OCI-LY3 (cell line): Measurements from ENCODE around the gene RAPGEF2.

Source experiments
- H2AFZ ChIP-seq: fragments of 200-600, 300-600 bp; shearing (Covaris generic); 2 replicates; pipeline ENCODE4 v1.6.0; 2014; ENCODE audit warnings: antibody characterized with exemption, low read depth, low read length
- H3K27ac ChIP-seq: fragments of 200-600, 300-600 bp; sonication (generic); 2 replicates; pipeline ENCODE4 v1.5.1; 2014; ENCODE audit warnings: mild to moderate bottlenecking, low read length, moderate library complexity, mixed read lengths
- H3K27me3 ChIP-seq: fragments of 200-600, 300-600 bp; sonication (generic); 2 replicates; pipeline ENCODE4 v1.6.1; 2014; ENCODE audit warnings: low read depth, low read length, mixed read lengths
- H3K36me3 ChIP-seq: fragments of 200-600, 300-600 bp; sonication (generic); replicated peaks from 2 replicates; pipeline ENCODE3; 2014; ENCODE audit warnings: low read depth, low read length, mixed read lengths
- H3K4me1 ChIP-seq: fragments of 300-600, 200-600 bp; sonication (generic); 2 replicates; pipeline ENCODE4 v1.6.1; 2014; ENCODE audit warnings: low read length, mixed read lengths
- H3K4me2 ChIP-seq: fragments of 200-600, 300-600 bp; sonication (generic); 2 replicates; pipeline ENCODE4 v1.6.1; 2014; ENCODE audit warnings: low read length, mixed read lengths
- H3K4me3 ChIP-seq: fragments of 300-600, 200-600 bp; sonication (generic); 2 replicates; pipeline ENCODE4 v1.5.1; 2014; ENCODE audit warnings: antibody characterized with exemption, mild to moderate bottlenecking, low read length, moderate library complexity
- H3K79me2 ChIP-seq: fragments of 300-600, 200-600 bp; shearing (Covaris generic); 2 replicates; pipeline ENCODE4 v1.6.1; 2014; ENCODE audit warnings: mild to moderate bottlenecking, low read length, mixed read lengths
- H3K9ac ChIP-seq: fragments of 300-600, 200-600 bp; shearing (Covaris generic); 2 replicates; pipeline ENCODE4 v1.6.0; 2014; ENCODE audit warnings: mild to moderate bottlenecking, low read length, moderate library complexity
- H3K9me3 ChIP-seq: fragments of 200-600, 300-600 bp; shearing (Covaris generic); 2 replicates; pipeline ENCODE4 v1.6.1; 2014; ENCODE audit warnings: low read length, mixed read lengths; ENCODE audit not compliant: insufficient read depth
- H4K20me1 ChIP-seq: fragments of 200-600, 300-600 bp; sonication (generic); 2 replicates; pipeline ENCODE4 v1.6.1; 2016; ENCODE audit warnings: low read length, mixed read lengths; ENCODE audit not compliant: insufficient read depth
- CTCF ChIP-seq: fragments of 200-600, 300-600 bp; sonication (generic); IDR thresholded peaks from 2 replicates; pipeline ENCODE4 v1.5.1; 2014; ENCODE audit warnings: antibody characterized with exemption, low read length, low read depth
- EZH2phosphoT487 ChIP-seq: fragments of 200-600 bp; shearing (Covaris generic); IDR thresholded peaks from 2 replicates; pipeline ENCODE4 v1.6.1; 2018; ENCODE audit warnings: antibody characterized with exemption, mixed run types, low read depth

Gene RAPGEF2

GRCh38 chr4:159353422-159354116 lies 250.7 kb downstream of the RAPGEF2 start:
- Histone ChIP-seq H3K79me2 (no peaks in the 10 kb centered on the region), H3K4me2 (no peak overlapping the region), H2AFZ (no peak overlapping the region), H3K27me3 (no peaks in the 10 kb centered on the region), H3K4me1 (no peaks in the 10 kb centered on the region), H4K20me1 (no peaks in the 10 kb centered on the region), H3K27ac (no peak overlapping the region), H3K4me3 (no peak overlapping the region), H3K36me3 (no peaks in the 10 kb centered on the region), H3K9ac (no peak overlapping the region), H3K9me3 (no peaks in the 10 kb centered on the region)
- TF ChIP-seq CTCF (no peak), EZH2phosphoT487 (no peak)

DNA sequence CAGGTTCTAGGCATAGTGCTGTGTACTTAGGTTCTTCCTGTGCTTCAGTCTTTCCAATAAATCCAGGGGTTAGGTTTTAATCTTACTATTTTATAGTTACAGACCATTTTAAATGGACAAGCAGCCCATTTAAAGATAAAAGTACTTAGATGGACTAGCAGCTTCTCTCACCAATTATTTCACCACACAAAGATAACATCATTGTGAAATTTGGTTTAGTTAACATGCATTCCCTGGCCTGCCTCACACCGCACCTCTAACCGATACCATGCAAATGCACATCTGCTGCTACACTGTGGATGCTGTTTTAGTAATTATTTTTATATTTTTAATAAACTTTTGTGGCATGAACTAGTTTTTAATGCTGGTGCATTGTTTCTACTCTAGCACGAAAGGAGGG lies 252.6 kb downstream of the RAPGEF2 start:
- H3K27me3 ChIP-seq: no peaks in the 10 kb centered on the region
- no peak overlapping the region for H3K4me2 ChIP-seq
- H3K4me3 ChIP-seq: no peak overlapping the region
- no peaks in the 10 kb centered on the region for H4K20me1 ChIP-seq
- H3K9me3 ChIP-seq: no peaks in the 10 kb centered on the region
- no peak overlapping the region for H2AFZ ChIP-seq
- no peaks in the 10 kb centered on the region for H3K4me1 ChIP-seq
- H3K36me3 ChIP-seq: no peaks in the 10 kb centered on the region
- no peaks in the 10 kb centered on the region for H3K79me2 ChIP-seq
- H3K27ac ChIP-seq: no peak overlapping the region
- no peak overlapping the region for H3K9ac ChIP-seq
- no peak for TF ChIP-seq CTCF
- TF ChIP-seq EZH2phosphoT487: no peak

DNA sequence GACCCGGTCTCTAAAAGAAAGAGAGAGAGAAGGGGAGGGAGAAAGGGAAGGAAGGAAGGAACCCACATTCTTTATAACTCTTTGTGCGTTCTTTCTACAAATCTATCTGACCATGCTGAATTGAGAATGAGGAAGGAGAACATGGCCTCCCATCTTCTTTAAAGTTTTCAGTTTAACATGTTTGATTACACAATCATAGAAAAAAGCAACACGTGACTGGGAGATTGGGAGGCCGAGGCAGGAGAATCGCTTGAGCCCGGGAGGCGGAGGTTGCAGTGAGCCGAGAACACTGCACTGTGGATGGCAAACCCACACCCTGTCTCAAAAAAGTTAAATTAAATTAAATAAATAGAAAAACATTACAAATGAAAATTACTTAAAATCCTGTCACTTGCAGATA lies 254.5 kb downstream of the RAPGEF2 start:
- Histone ChIP-seq H3K4me3 (no peak overlapping the region), H3K27ac (no peak overlapping the region), H3K36me3 (no peaks in the 10 kb centered on the region), H2AFZ (no peak overlapping the region), H3K9ac (no peak overlapping the region), H3K4me1 (no peaks in the 10 kb centered on the region), H3K4me2 (no peak overlapping the region), H3K79me2 (no peaks in the 10 kb centered on the region), H4K20me1 (no peaks in the 10 kb centered on the region), H3K27me3 (no peaks in the 10 kb centered on the region), H3K9me3 (no peaks in the 10 kb centered on the region)
- TF ChIP-seq CTCF: no peak
- no peak for TF ChIP-seq EZH2phosphoT487

DNA sequence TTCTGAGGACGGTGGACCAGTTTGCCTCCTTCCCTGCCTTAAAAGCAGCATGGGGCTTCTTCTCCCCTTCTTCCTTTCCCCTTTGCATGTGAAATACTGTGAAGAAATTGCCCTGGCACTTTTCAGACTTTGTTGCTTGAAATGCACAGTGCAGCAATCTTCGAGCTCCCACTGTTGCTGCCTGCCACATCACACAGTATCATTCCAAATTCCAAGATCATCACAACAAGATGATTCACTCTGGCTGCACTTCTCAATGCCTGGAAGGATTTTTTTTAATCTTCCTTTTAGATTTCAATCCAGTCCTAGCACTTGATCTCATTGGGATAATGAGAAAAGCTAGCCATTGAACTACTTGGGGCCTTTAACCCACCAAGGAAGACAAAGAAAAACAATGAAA lies 255.3 kb downstream of the RAPGEF2 start:
- Histone ChIP-seq H4K20me1 (no peaks in the 10 kb centered on the region), H3K27me3 (no peaks in the 10 kb centered on the region), H3K79me2 (no peaks in the 10 kb centered on the region), H3K4me1 (no peaks in the 10 kb centered on the region), H3K9me3 (no peaks in the 10 kb centered on the region), H3K9ac (no peak overlapping the region), H3K4me2 (no peak overlapping the region), H3K27ac (no peak overlapping the region), H3K4me3 (no peak overlapping the region), H3K36me3 (no peaks in the 10 kb centered on the region), H2AFZ (no peak overlapping the region)
- TF ChIP-seq EZH2phosphoT487: no peak
- TF ChIP-seq CTCF: no peak
